Caco-2 (cell line): Measurements from ENCODE around the gene ATF6. TPM values are rescaled to one million over a fixed set of nuclear protein-coding genes. Genes with fewer than 3 reads are reported as not detected.

Source experiments
- BruUV-seq: library from RNA; stranded (reverse); fragments of 400-500 nt; replicated peaks from 2 replicates; lab custom pipeline; 2021; lab: Mats Ljungman, UMichigan
- CTCF ChIA-PET: fragments of 300-600 bp; sonication (Branson Sonifier 250); formaldehyde crosslinking; loops from one replicate; lab custom pipeline; 2022; ENCODE audit warnings: antibody characterized with exemption; lab: Charles Lee
- POLR2A ChIA-PET: fragments of 300-600 bp; sonication (Branson Sonifier 250); formaldehyde crosslinking; loops from one replicate; lab custom pipeline; 2022; ENCODE audit warnings: antibody characterized with exemption; lab: Charles Lee
- DNase-seq, 2 experiments: peaks; one replicate each; pipeline versions ENCODE4 v3.0.0 to v3.0.0-alpha.2; 2020 to 2022
- H3K27me3 ChIP-seq: replicated peaks from 2 replicates; pipeline ENCODE4 v1.6.0; 2011; ENCODE audit warnings: low read length; ENCODE audit not compliant: control insufficient read depth, insufficient read depth
- H3K36me3 ChIP-seq: 2 replicates; pipeline ENCODE4 v1.5.1; 2011; ENCODE audit warnings: low read length; ENCODE audit not compliant: control insufficient read depth, insufficient read depth
- H3K4me1 ChIP-seq: fragments of 250-450 bp; sonication (Bioruptor Pico); 2 replicates; pipeline ENCODE4 v1.5.1; 2020; ENCODE audit warnings: mild to moderate bottlenecking
- H3K4me3 ChIP-seq: 2 replicates; pipeline ENCODE4 v1.5.1; 2011; ENCODE audit warnings: low read depth, mild to moderate bottlenecking, control low read depth, low read length
- H3K9me3 ChIP-seq: fragments of 250-450 bp; sonication (Bioruptor Pico); 2 replicates; pipeline ENCODE4 v1.5.1; 2020; ENCODE audit warnings: mild to moderate bottlenecking, moderate library complexity
- H3K27ac Mint-ChIP-seq: one replicate; pipeline ENCODE4 v1.8.0; 2022; ENCODE audit warnings: mixed read lengths; ENCODE audit not compliant: unreplicated experiment
- H3K27me3 Mint-ChIP-seq: one replicate; pipeline ENCODE4 v1.8.0; 2022; ENCODE audit warnings: mixed read lengths; ENCODE audit not compliant: insufficient read depth, unreplicated experiment
- H3K36me3 Mint-ChIP-seq: one replicate; pipeline ENCODE4 v1.8.0; 2022; ENCODE audit warnings: mild to moderate bottlenecking, mixed read lengths; ENCODE audit not compliant: insufficient read depth, unreplicated experiment
- H3K4me1 Mint-ChIP-seq: one replicate; pipeline ENCODE4 v1.8.0; 2022; ENCODE audit warnings: low read depth, mixed read lengths; ENCODE audit not compliant: unreplicated experiment
- H3K4me3 Mint-ChIP-seq: one replicate; pipeline ENCODE4 v1.8.0; 2022; ENCODE audit warnings: mild to moderate bottlenecking, moderate library complexity, mixed read lengths; ENCODE audit not compliant: unreplicated experiment
- H3K9me3 Mint-ChIP-seq: one replicate; pipeline ENCODE4 v1.8.0; 2022; ENCODE audit warnings: mixed read lengths; ENCODE audit not compliant: unreplicated experiment
- CTCF ChIP-seq, 2 experiments: fragments of 200-600 bp in 1 of 2; IDR thresholded peaks; 1 replicate in 1 of 2; 2 replicates in 1 of 2; pipeline versions ENCODE4 v1.5.1 to v1.8.0; 2011 to 2022; ENCODE audit warnings: antibody characterized with exemption in 1 of 2, control low read depth in 1 of 2, inconsistent platforms in 1 of 2, low read depth in 1 of 2, low read length in 1 of 2, mild to moderate bottlenecking in 1 of 2, moderate library complexity in 1 of 2; ENCODE audit not compliant: insufficient read depth in 1 of 2, severe bottlenecking in 1 of 2, unreplicated experiment in 1 of 2
- intact Hi-C: fragments of 100-400 bp; cut with micrococcal nuclease; formaldehyde crosslinking; loops from one replicate; pipeline ENCODE4 v1.10.0; 2022; ENCODE audit not compliant: unreplicated experiment
- total RNA-seq: library from RNA; stranded (reverse); gene quantifications from 2 replicates; pipeline ENCODE4 v1.2.3, GENCODE V29; 2022

Gene ATF6
- total RNA-seq, 1 experiment from 2014 or later: 16.4 TPM

DNA sequence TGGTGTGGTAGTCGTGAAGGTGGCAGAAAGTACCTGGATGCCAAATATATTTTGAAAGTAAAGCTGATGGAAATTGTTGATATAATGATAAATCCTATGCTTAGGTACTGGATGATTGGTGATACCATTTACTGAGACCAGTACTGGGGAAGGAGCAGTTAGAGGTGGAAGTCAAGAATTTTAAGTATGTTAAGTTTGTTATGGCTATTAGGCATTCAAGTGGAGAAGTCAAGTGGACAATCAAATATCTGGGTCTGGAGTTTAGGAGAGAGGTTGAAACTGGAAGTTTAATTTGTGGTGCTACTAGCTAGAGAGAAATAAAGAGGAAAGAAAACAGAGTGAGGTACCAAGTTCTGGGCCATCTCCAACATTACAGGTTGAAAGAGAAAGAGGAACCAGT lies 89.1 kb downstream of the ATF6 start:
- CTCF ChIA-PET: no interaction called here
- no peak for TF ChIP-seq CTCF (IDR thresholded peaks at IDR 0.05; ENCODE audit: insufficient read depth in 1 of 2, low read depth in 1 of 2, low read length in 1 of 2, severe bottlenecking in 1 of 2, unreplicated experiment in 1 of 2)
- no peaks in the 10 kb centered on the region for H3K27me3 Mint-ChIP-seq
- intact Hi-C loops: no loop called here
- H3K36me3 Mint-ChIP-seq: peaks cover 3% of the 10 kb centered on the region
- Histone ChIP-seq H3K9me3 (no peaks in the 10 kb centered on the region), H3K27me3 (no peaks in the 10 kb centered on the region), H3K36me3 (no peaks in the 10 kb centered on the region), H3K4me1 (no peaks in the 10 kb centered on the region), H3K4me3 (no peak overlapping the region)
- POLR2A ChIA-PET: no interaction called here
- no peaks in the 10 kb centered on the region for H3K9me3 Mint-ChIP-seq
- no peak for DNase-seq
- H3K27ac Mint-ChIP-seq: no peak overlapping the region
- no peaks in the 10 kb centered on the region for H3K4me1 Mint-ChIP-seq
- no peak overlapping the region for H3K4me3 Mint-ChIP-seq
- BruUV-seq: no TSS peak

DNA sequence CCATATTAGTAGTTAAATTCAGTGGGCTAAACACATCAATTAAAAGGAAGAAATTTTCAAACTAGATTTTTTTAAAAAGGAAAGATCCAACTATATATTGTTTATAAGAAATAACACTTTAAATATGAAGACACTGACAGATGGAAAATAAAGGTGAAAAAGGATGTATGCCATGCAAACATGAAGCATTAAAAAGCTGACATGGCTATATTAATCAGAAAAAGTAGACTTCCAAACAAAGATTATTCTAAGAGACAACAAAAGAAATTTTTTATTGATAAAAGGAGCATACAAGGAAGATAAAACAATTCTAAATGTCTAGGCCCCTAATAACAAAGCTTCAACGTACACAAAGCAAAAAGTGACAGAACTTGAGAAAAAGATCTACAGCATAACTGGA lies 92.2 kb downstream of the ATF6 start:
- H3K36me3 ChIP-seq: no peaks in the 10 kb centered on the region
- Mint-ChIP-seq H3K36me3 (no peaks in the 10 kb centered on the region), H3K4me3 (no peak overlapping the region), H3K27ac (no peak overlapping the region), H3K9me3 (no peaks in the 10 kb centered on the region), H3K4me1 (no peaks in the 10 kb centered on the region), H3K27me3 (no peaks in the 10 kb centered on the region)
- POLR2A ChIA-PET: no interaction called here
- DNase-seq: no peak
- H3K27me3 ChIP-seq: no peaks in the 10 kb centered on the region
- CTCF ChIA-PET: no interaction called here
- H3K4me1 ChIP-seq: no peaks in the 10 kb centered on the region
- no peak overlapping the region for H3K4me3 ChIP-seq
- no peak for TF ChIP-seq CTCF (IDR thresholded peaks at IDR 0.05; ENCODE audit: insufficient read depth in 1 of 2, low read depth in 1 of 2, low read length in 1 of 2, severe bottlenecking in 1 of 2, unreplicated experiment in 1 of 2)
- intact Hi-C loops: no loop called here
- no peaks in the 10 kb centered on the region for H3K9me3 ChIP-seq
- BruUV-seq: no TSS peak

GRCh38 chr1:161863549-161863948 lies 97.4 kb downstream of the ATF6 start:
- Mint-ChIP-seq H3K27ac (no peak overlapping the region), H3K27me3 (no peaks in the 10 kb centered on the region), H3K36me3 (no peaks in the 10 kb centered on the region), H3K9me3 (no peaks in the 10 kb centered on the region), H3K4me3 (no peak overlapping the region), H3K4me1 (peaks cover 7% of the 10 kb centered on the region)
- intact Hi-C loops: loop anchor here (5.0 to 10.0 kb wide), 2 partner anchors 44 to 59 kb away; no protein-coding TSS in a partner anchor
- peaks cover 2% of the 10 kb centered on the region for H3K4me1 ChIP-seq
- H3K4me3 ChIP-seq: no peak overlapping the region
- TF ChIP-seq CTCF (IDR thresholded peaks at IDR 0.05; ENCODE audit: insufficient read depth in 1 of 2, low read depth in 1 of 2, low read length in 1 of 2, severe bottlenecking in 1 of 2, unreplicated experiment in 1 of 2): no peak
- DNase-seq: no peak
- no peaks in the 10 kb centered on the region for H3K27me3 ChIP-seq
- POLR2A ChIA-PET: interaction anchor here (0.6 kb wide), 1 partner anchor 598 kb away, joined by 3 read pairs; no protein-coding TSS in a partner anchor
- CTCF ChIA-PET: interaction anchor here (0.8 to 2.4 kb wide), 3 partner anchors 161 to 178 kb away, joined by 3 to 17 read pairs (median 7); partner anchors contain the start of gene OLFML2B
- H3K9me3 ChIP-seq: no peaks in the 10 kb centered on the region
- BruUV-seq: no TSS peak
- no peaks in the 10 kb centered on the region for H3K36me3 ChIP-seq
